HepG2 (cell line): ENCODE measurements around the gene SH3PXD2A.

ENCODE experiments used
- AGO1 ChIP-seq: fragments of 200-400 bp; formaldehyde crosslinking; IDR thresholded peaks from 2 replicates; pipeline ENCODE4 v1.6.1; 2017; ENCODE audit warnings: mild to moderate bottlenecking, low read depth, low read length, moderate library complexity; ENCODE audit not compliant: poor library complexity, severe bottlenecking
- EP300 ChIP-seq, 3 experiments: sonication (generic) in 1 of 3; formaldehyde crosslinking in 1 of 3; IDR thresholded peaks; 2 replicates each; pipeline versions ENCODE4 v1.5.1 to v1.6.1; 2011 to 2020; ENCODE audit warnings: low read depth in 2 of 3, low read length in 2 of 3, borderline replicate concordance in 1 of 3, improper control_type of control experiment in 1 of 3, mild to moderate bottlenecking in 1 of 3, missing genetic modification reagents in 1 of 3, moderate library complexity in 1 of 3
- ETS1 ChIP-seq: sonication (generic); formaldehyde crosslinking; IDR thresholded peaks from 2 replicates; pipeline ENCODE4 v1.4.0; 2020; ENCODE audit warnings: missing genetic modification reagents
- FOXJ3 ChIP-seq: sonication (generic); formaldehyde crosslinking; IDR thresholded peaks from 2 replicates; pipeline ENCODE4 v1.4.0; 2020; ENCODE audit warnings: missing genetic modification reagents, mild to moderate bottlenecking, borderline replicate concordance
- PREB ChIP-seq: sonication (generic); formaldehyde crosslinking; IDR thresholded peaks from 2 replicates; pipeline ENCODE4 v1.4.0; 2020; ENCODE audit warnings: missing genetic modification reagents

GRCh38 chr10:103676851-103677417 lies 178.4 kb downstream of the SH3PXD2A start:
- TF ChIP-seq ETS1 (CRISPR knock-in tag) (no peak), PREB (CRISPR knock-in tag) (no peak), FOXJ3 (no peak), AGO1 (no peak), EP300 (IDR thresholded peaks at IDR 0.05; ENCODE audit: low read depth in 2 of 2, low read length in 2 of 2) (no peak), EP300 (CRISPR knock-in tag; IDR thresholded peaks at IDR 0.05; ENCODE audit: borderline replicate concordance) (no peak)
